Muscle layer of duodenum (tissue), 2 donors: Measurements from ENCODE around the gene CHP1.
"Not testable (repeated sequence)": the region's sequence is repeated elsewhere in the genome, so short reads cannot be mapped to it uniquely, and the experiment has no call there.

ENCODE experiments used
- H3K27ac ChIP-seq: one replicate; pipeline ENCODE4 v1.7.0; 2013; ENCODE audit warnings: mild to moderate bottlenecking, low read length
- H3K27me3 ChIP-seq: one replicate; pipeline ENCODE4 v1.7.0; 2013; ENCODE audit warnings: low read depth, mild to moderate bottlenecking, control low read depth, low read length
- H3K36me3 ChIP-seq, 2 donors: one replicate each; pipeline ENCODE4 v1.7.0; 2013; ENCODE audit warnings: low read length in 2 of 2, control low read depth in 1 of 2, mild to moderate bottlenecking in 1 of 2; ENCODE audit not compliant: insufficient read depth in 2 of 2, control insufficient read depth in 1 of 2
- H3K4me1 ChIP-seq, 2 donors: one replicate each; pipeline ENCODE4 v1.7.0; 2013; ENCODE audit warnings: low read length in 2 of 2, mild to moderate bottlenecking in 2 of 2, control low read depth in 1 of 2, moderate library complexity in 1 of 2; ENCODE audit not compliant: insufficient read depth in 2 of 2, control insufficient read depth in 1 of 2
- H3K4me3 ChIP-seq, 2 donors: one replicate each; pipeline ENCODE4 v1.7.0; 2013; ENCODE audit warnings: low read length in 2 of 2, low read depth in 1 of 2, mild to moderate bottlenecking in 1 of 2
- H3K9me3 ChIP-seq, 2 donors: one replicate each; pipeline ENCODE4 v1.7.0; 2013; ENCODE audit warnings: low read length in 2 of 2, control low read depth in 1 of 2, mild to moderate bottlenecking in 1 of 2; ENCODE audit not compliant: control insufficient read depth in 1 of 2
- donor health status: healthy.

The CHP1 gene

DNA sequence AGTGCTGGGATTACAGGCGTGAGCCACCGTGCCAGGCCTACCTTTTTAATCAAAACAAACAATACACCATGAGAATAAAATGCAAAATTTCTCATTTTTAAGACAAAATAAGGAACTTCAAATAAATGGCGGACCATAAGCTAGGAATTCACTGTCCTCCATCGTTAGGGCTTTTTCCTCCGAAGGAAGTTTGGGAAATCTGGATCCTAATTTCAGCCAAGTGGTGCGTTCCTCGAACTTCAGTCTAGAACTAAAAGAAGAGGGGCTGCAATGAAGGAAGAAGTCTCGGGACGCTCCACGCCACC lies 771 bp upstream of the CHP1 start:
- Histone ChIP-seq H3K27ac (no peak overlapping the region), H3K36me3 (no peaks in the 10 kb centered on the region), H3K4me3 (peak overlapping the region; percentile 96 to 97)

GRCh38 chr15:41231422-41232226 lies 556 bp downstream of the CHP1 start:
- Histone ChIP-seq H3K36me3 (no peaks in the 10 kb centered on the region), H3K9me3 (no peaks in the 10 kb centered on the region), H3K4me3 (peak overlapping the region; percentile 96 to 97), H3K4me1 (peaks cover 9 to 14% of the 10 kb centered on the region in 2 donors), H3K27me3 (no peaks in the 10 kb centered on the region), H3K27ac (peak overlapping the region; percentile 79)

More for the DNA sequence above, 771 bp upstream of the CHP1 start:
- peaks cover 9 to 14% of the 10 kb centered on the region in 2 donors for H3K4me1 ChIP-seq
- no peaks in the 10 kb centered on the region for H3K9me3 ChIP-seq
- no peaks in the 10 kb centered on the region for H3K27me3 ChIP-seq

DNA sequence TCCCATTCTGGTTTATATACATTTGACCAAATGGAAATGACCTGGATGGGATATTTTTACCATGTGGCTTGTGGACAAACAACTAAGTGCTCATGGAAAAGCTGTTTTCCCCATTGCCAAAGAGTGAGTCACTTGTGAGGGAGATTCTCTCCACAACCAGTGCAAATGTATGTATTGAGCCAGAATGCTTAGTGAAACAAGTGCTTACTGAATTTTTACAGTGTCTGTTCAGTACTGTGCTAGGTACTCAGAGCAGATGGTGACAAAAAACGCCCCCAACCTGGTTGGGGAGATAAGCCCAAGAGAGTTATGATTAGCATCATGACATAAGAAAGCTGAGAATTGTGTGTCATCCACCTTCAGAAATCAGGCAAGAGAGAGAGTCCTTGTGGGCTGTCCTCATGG lies 2.3 kb downstream of the CHP1 start:
- Histone ChIP-seq H3K4me1 (peaks cover 9 to 14% of the 10 kb centered on the region in 2 donors), H3K27ac (no peak overlapping the region), H3K9me3 (no peaks in the 10 kb centered on the region), H3K4me3 (no peak overlapping the region), H3K36me3 (no peaks in the 10 kb centered on the region), H3K27me3 (no peaks in the 10 kb centered on the region)

GRCh38 chr15:41235228-41235627 lies 4.2 kb downstream of the CHP1 start:
- H3K27me3 ChIP-seq, H3K27ac ChIP-seq, H3K4me3 ChIP-seq, H3K36me3 ChIP-seq, H3K9me3 ChIP-seq: not testable (repeated sequence)
- H3K4me1 ChIP-seq, result peaks cover 9 to 14% of the 10 kb centered on the region in 2 donors

DNA sequence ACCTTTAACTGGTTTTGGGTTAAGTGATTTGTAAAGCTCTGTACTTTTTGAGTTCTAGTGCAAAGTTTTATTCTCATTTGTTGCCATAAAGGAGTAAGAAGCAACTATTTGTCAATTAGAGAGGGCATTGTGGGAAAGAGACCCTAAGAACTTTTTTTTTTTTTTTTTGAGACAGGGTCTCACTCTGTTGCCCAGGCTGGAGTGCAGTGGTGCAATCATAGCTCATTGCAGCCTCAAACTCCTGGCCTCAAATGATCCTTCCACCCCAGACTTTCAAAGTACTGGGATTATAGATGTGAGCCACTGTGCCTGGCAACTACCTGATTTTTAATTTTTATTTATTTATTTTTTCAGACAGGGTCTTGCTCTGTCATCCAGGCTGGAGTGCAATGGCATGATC lies 4.9 kb downstream of the CHP1 start:
- H3K36me3 ChIP-seq, result no peaks in the 10 kb centered on the region

DNA sequence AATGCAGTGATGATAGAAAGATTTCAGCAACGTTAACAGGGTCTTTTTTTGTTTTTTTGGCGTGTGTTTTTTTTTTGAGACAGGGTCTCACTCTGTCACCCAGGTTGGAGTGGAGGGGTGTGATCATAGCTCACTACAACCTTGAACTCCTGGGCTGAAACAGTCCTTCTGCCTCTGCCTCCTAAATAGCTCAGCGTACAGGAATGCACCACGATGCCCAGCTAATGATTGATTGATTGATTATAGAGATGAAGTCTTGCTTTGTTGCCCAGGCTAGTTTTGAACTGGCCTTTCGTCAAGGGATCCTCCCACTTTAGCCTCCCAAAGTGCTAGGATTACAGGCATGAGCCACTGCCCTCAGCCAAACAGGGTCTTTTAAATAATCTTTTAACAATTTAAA lies 7.0 kb downstream of the CHP1 start:
- Histone ChIP-seq H3K36me3 (peaks cover 0 to 6% of the 10 kb centered on the region in 2 donors), H3K9me3 (no peaks in the 10 kb centered on the region), H3K4me3 (no peak overlapping the region), H3K27me3 (no peaks in the 10 kb centered on the region), H3K27ac (no peak overlapping the region), H3K4me1 (peaks cover 0 to 1% of the 10 kb centered on the region in 2 donors)

More for the DNA sequence above, 4.9 kb downstream of the CHP1 start:
- Histone ChIP-seq H3K9me3 (no peaks in the 10 kb centered on the region), H3K27ac (no peak overlapping the region), H3K4me3 (no peak overlapping the region), H3K27me3 (no peaks in the 10 kb centered on the region), H3K4me1 (peaks cover 6 to 14% of the 10 kb centered on the region in 2 donors)

DNA sequence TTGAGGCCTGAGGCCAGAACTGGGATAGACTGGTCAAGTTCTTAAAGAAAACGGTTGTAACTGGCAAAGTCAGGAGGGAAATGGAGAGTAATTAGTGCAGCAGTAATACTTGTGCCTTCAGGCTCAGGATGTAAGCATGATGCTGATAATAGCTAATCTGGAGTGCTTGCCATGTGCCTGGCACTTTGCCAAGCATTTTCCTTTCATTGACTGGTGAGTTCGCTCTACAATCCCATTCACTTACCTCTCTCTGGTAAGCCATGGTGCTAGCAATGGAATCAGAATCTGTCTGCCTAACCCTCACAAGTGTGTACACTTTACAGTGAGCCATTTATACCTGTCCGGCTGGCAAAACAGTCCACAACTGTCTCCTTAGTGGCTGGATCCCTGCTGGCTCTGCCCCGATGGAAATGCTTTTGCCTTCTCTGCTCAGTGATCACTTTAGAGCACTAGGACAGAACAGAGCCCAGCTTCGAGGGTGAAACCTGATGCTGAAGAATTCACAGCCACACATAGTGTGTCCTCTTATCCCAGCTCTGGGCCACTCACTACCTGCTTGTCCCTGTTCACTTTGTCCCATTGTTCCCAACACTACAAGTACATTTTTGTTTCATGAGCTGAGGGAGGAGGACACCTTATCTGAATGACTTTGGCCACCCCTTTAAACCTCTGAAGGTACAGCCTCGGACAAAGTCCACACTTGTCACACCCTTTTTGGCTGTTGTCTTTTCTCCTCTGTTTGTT lies 10.3 kb downstream of the CHP1 start:
- H3K27ac ChIP-seq, result peak overlapping the region; percentile 40
- H3K27me3 ChIP-seq, result no peaks in the 10 kb centered on the region
- H3K36me3 ChIP-seq, result peaks cover 10 to 30% of the 10 kb centered on the region in 2 donors
- H3K9me3 ChIP-seq, result no peaks in the 10 kb centered on the region
- H3K4me3 ChIP-seq, result no peak overlapping the region
- H3K4me1 ChIP-seq, result no peaks in the 10 kb centered on the region

DNA sequence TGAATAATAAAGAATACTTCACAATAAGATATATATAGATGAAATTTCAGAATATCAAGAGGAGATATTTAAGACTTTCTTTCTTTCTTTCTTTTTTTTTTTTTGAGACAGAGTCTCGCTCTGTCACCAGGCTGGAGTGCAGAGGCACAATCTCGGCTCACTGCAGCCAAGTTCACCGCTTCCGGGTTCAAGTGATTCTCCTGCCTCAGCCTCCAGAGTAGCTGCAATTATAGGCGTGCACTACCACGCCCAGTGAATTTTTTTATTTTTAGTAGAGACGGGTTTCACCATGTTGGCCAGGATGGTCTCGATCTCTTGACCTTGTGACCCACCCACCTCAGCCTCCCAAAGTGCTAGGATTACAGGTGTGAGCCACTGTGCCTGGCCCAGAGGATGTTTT lies 19.7 kb downstream of the CHP1 start:
- not testable (repeated sequence) for H3K27me3 ChIP-seq, H3K4me1 ChIP-seq, H3K4me3 ChIP-seq, H3K27ac ChIP-seq, H3K9me3 ChIP-seq
- peaks cover 3 to 12% of the 10 kb centered on the region in 2 donors for H3K36me3 ChIP-seq

DNA sequence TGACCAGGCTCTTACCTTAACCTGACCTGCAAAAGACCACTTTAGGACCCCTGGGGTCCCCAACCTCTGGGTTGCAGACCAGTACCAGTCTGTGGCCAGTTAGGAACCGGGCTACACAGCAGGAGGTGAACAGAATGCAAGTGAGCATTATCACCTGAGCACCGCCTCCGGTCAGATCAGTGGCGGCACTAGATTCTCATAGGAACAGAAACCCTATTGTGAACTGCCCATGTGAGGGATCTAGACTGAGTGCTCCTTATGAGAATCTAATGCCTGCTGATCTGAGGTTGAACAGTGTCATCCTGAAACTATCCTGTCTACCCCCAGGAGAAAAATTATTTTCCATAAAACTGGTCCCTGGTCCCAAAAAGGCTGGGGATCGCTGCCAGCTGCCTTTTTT lies 20.3 kb downstream of the CHP1 start:
- peaks cover 0 to 5% of the 10 kb centered on the region in 2 donors for H3K4me1 ChIP-seq
- no peaks in the 10 kb centered on the region for H3K9me3 ChIP-seq
- no peaks in the 10 kb centered on the region for H3K27me3 ChIP-seq
- H3K27ac ChIP-seq, result no peak overlapping the region
- no peak overlapping the region for H3K4me3 ChIP-seq
- peaks cover 3 to 12% of the 10 kb centered on the region in 2 donors for H3K36me3 ChIP-seq

- H3K36me3 ChIP-seq, result peaks cover 5 to 17% of the 10 kb centered on the region in 2 donors
- no peak overlapping the region for H3K4me3 ChIP-seq
- H3K4me1 ChIP-seq, result peaks cover 5 to 8% of the 10 kb centered on the region in 2 donors
- H3K27me3 ChIP-seq, result no peaks in the 10 kb centered on the region
- no peaks in the 10 kb centered on the region for H3K9me3 ChIP-seq
- H3K27ac ChIP-seq, result no peak overlapping the region
Measured at GRCh38 chr15:41254560-41254959, 23.5 kb downstream of the CHP1 start.

GRCh38 chr15:41256103-41256502 lies 25.0 kb downstream of the CHP1 start:
- H3K27ac ChIP-seq, result no peak overlapping the region
- H3K36me3 ChIP-seq, result peaks cover 5 to 17% of the 10 kb centered on the region in 2 donors
- no peaks in the 10 kb centered on the region for H3K27me3 ChIP-seq
- H3K4me1 ChIP-seq, result peaks cover 0 to 8% of the 10 kb centered on the region in 2 donors
- no peak overlapping the region for H3K4me3 ChIP-seq
- no peaks in the 10 kb centered on the region for H3K9me3 ChIP-seq
